Measurements from ENCODE around the gene GUCY1A2.

GUCY1A2 gene

DNA sequence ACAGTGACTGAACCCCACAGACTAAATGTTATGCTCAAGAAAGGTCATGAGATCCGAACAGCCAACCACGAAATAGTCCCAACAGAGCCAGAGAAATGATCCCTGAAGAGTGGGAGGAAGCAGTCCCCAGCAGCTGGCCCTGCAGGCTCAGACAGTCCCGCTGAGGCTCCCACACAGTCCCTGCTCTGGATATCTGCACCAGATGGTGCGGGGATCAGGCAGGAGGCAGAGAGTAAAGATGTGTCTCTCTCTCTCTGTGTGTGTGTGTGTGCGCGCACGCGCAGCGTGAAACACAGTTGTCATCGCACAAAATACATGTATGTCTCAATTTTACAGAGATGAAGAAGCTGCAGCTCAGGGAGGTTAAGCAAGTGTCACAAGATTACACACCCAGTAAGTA, 27.9 kb downstream of the GUCY1A2 start:
- DNase-seq (ENCODE audit: low read depth) = no peak
- TF ChIP-seq POLR2A (IDR thresholded peaks at IDR 0.05; ENCODE audit: extremely low read depth, insufficient read length) (no peak), MYC (IDR thresholded peaks at IDR 0.05; ENCODE audit: low read depth, low read length) (no peak)
- TF ChIP-seq, protein P1, sequence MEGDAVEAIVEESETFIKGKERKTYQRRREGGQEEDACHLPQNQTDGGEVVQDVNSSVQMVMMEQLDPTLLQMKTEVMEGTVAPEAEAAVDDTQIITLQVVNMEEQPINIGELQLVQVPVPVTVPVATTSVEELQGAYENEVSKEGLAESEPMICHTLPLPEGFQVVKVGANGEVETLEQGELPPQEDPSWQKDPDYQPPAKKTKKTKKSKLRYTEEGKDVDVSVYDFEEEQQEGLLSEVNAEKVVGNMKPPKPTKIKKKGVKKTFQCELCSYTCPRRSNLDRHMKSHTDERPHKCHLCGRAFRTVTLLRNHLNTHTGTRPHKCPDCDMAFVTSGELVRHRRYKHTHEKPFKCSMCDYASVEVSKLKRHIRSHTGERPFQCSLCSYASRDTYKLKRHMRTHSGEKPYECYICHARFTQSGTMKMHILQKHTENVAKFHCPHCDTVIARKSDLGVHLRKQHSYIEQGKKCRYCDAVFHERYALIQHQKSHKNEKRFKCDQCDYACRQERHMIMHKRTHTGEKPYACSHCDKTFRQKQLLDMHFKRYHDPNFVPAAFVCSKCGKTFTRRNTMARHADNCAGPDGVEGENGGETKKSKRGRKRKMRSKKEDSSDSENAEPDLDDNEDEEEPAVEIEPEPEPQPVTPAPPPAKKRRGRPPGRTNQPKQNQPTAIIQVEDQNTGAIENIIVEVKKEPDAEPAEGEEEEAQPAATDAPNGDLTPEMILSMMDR (IDR thresholded peaks at IDR 0.05; ENCODE audit: low read depth, low read length) = no peak
- TF ChIP-seq, protein P2, sequence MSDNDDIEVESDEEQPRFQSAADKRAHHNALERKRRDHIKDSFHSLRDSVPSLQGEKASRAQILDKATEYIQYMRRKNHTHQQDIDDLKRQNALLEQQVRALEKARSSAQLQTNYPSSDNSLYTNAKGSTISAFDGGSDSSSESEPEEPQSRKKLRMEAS (IDR thresholded peaks at IDR 0.05; ENCODE audit: low read depth, low read length) = no peak
- H3K4me3 ChIP-seq (ENCODE audit: low read depth, low read length) = no peak overlapping the region

DNA sequence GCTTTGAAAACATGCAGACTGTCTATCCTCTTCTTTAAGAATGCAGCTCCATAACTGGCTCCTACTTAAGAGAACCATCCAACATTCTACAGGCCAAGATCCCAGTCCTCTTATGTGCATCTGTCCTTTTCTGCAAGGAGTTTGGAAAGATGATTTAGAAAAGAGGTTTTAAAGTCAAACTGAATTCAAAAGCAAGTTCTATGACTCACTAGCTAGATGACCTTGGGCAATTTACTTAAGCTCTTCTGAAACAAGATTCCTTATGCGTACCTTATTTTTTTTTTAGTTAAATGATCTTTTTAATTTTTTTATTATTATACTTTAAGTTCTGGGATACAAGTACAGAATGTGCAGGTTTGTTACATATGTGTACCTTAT, 29.2 kb downstream of the GUCY1A2 start:
- TF ChIP-seq, protein P2 (IDR thresholded peaks at IDR 0.05; ENCODE audit: low read depth, low read length) = no peak
- TF ChIP-seq MYC (IDR thresholded peaks at IDR 0.05; ENCODE audit: low read depth, low read length) (no peak), POLR2A (IDR thresholded peaks at IDR 0.05; ENCODE audit: extremely low read depth, insufficient read length) (no peak)
- TF ChIP-seq, protein P1 (IDR thresholded peaks at IDR 0.05; ENCODE audit: low read depth, low read length) = no peak
- no peak overlapping the region for H3K4me3 ChIP-seq (ENCODE audit: low read depth, low read length)
- no peak for DNase-seq (ENCODE audit: low read depth)

DNA sequence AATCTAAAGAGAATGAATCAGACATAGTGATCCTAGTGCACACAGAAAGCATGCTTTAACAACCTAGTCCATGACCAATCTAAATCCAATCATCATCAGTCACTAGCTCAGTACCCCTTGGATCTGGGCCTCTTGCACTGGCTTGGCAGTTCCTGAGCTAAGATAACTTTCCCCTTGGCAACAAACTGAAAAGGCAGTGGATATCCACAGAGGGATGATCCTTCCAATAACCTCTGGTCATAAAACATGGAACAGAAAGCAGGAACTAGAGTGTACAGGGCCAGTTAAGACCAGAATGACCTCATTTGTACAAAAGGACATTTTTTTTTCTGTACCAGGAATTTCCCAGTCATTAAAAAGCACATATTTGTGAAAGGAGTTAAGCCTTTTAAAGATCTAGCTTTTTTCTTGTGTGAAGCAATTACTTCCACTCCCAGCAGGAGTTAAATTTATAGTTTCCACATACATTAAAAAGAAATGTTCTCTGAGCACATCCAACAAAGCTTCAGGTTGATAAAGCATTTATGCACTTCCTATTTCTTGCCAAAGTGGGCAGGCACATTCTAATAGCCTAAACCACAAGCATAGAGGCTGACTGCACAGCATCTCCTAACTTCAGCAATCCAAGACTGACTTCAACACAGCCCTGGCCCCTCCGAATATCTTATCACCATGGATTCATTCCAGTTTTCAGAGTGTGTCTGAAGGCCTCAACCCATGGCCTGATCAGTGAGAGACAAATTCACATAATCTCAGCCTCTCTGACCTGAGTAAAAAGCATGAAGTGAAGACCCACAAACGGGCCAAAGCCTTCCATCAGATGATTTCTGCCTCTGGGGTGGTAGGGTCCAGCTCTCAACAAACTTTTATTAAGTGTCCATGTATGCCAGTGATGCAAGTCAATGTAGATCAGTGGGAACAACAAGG, 29.9 kb downstream of the GUCY1A2 start:
- DNase-seq (ENCODE audit: low read depth) = peak; percentile 55
- TF ChIP-seq, protein P1 (IDR thresholded peaks at IDR 0.05; ENCODE audit: low read depth, low read length) = no peak
- TF ChIP-seq, protein P2 (IDR thresholded peaks at IDR 0.05; ENCODE audit: low read depth, low read length) = no peak
- TF ChIP-seq POLR2A (IDR thresholded peaks at IDR 0.05; ENCODE audit: extremely low read depth, insufficient read length) = no peak
- no peak for TF ChIP-seq MYC (IDR thresholded peaks at IDR 0.05; ENCODE audit: low read depth, low read length)
- H3K4me3 ChIP-seq (ENCODE audit: low read depth, low read length) = no peak overlapping the region

DNA sequence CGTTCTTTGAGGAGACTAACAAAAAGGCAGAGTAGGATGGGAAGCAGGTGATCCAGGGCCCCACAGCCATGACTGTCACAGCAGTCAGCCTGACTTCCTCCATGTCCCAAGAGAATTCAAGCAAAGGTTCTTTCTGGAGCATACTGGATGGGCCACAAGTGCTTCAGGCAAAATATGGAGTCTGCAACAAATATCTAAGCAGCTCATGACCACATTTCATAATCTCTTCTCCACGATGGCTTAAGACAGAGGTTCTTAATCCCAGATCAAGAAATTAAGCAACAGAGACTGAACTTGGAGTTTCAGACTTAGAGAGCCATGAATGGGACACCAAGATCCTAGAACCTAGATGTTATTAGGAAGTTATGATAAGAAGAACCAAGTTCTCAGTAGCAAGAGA, 31.6 kb downstream of the GUCY1A2 start:
- H3K4me3 ChIP-seq (ENCODE audit: low read depth, low read length) = no peak overlapping the region
- no peak for DNase-seq (ENCODE audit: low read depth)
- TF ChIP-seq, protein P2 (IDR thresholded peaks at IDR 0.05; ENCODE audit: low read depth, low read length) = no peak
- no peak for TF ChIP-seq POLR2A (IDR thresholded peaks at IDR 0.05; ENCODE audit: extremely low read depth, insufficient read length)
- TF ChIP-seq, protein P1 (IDR thresholded peaks at IDR 0.05; ENCODE audit: low read depth, low read length) = no peak
- no peak for TF ChIP-seq MYC (IDR thresholded peaks at IDR 0.05; ENCODE audit: low read depth, low read length)

DNA sequence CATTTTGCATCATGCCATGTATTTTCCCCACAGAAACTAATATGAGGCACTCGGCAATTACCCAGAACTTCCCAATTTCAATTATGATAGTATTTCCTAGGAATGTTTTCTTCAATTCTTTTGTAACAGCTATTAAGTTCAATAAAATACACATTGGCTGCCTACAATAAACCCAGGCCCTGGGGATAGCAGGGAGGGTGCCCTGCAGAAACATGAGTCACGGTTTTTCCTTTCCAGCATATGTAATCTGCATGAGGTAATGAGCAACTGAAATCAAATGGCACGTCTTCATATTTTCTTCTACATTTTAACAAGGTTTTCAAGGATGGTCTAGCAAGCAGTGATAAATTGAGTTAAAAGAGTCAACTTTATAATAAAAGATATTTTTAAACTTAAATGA, 32.0 kb downstream of the GUCY1A2 start:
- no peak for TF ChIP-seq MYC (IDR thresholded peaks at IDR 0.05; ENCODE audit: low read depth, low read length)
- no peak for TF ChIP-seq POLR2A (IDR thresholded peaks at IDR 0.05; ENCODE audit: extremely low read depth, insufficient read length)
- TF ChIP-seq, protein P1 (IDR thresholded peaks at IDR 0.05; ENCODE audit: low read depth, low read length) = no peak
- TF ChIP-seq, protein P2 (IDR thresholded peaks at IDR 0.05; ENCODE audit: low read depth, low read length) = no peak
- no peak overlapping the region for H3K4me3 ChIP-seq (ENCODE audit: low read depth, low read length)
- DNase-seq (ENCODE audit: low read depth) = no peak
